MM.1S (cell line): ENCODE measurements around the gene TEX36.
A peak's percentile ranks its signal among the peaks of the same experiment; 100 is the strongest.

Source experiments
- DNase-seq: peaks from one replicate; pipeline ENCODE4 v3.0.0-alpha.2; 2015
- H2AFZ ChIP-seq: fragments of 300-600 bp; sonication (generic); 2 replicates; pipeline ENCODE4 v1.6.0; 2016; ENCODE audit warnings: antibody characterized with exemption, low read length
- H3F3A ChIP-seq: fragments of 300-600 bp; sonication (generic); 2 replicates; pipeline ENCODE4 v1.6.1; 2016; ENCODE audit warnings: mild to moderate bottlenecking, antibody characterized with exemption, low read length, moderate library complexity, mixed read lengths; ENCODE audit not compliant: insufficient read depth
- H3K27ac ChIP-seq: fragments of 300-600 bp; sonication (generic); 2 replicates; pipeline ENCODE4 v1.5.1; 2016; ENCODE audit warnings: mild to moderate bottlenecking, low read length
- H3K27me3 ChIP-seq: fragments of 300-600 bp; sonication (generic); replicated peaks from 2 replicates; pipeline ENCODE4 v1.6.0; 2016; ENCODE audit warnings: low read length; ENCODE audit not compliant: insufficient read depth
- H3K36me3 ChIP-seq: fragments of 300-600 bp; sonication (generic); replicated peaks from 2 replicates; pipeline ENCODE4 v1.6.1; 2016; ENCODE audit warnings: mild to moderate bottlenecking, low read length, mixed read lengths; ENCODE audit not compliant: insufficient read depth
- H3K4me1 ChIP-seq: fragments of 300-600 bp; sonication (generic); 2 replicates; pipeline ENCODE4 v1.6.1; 2016; ENCODE audit warnings: low read length, mixed read lengths
- H3K4me2 ChIP-seq: fragments of 300-600 bp; sonication (generic); 2 replicates; pipeline ENCODE4 v1.6.0; 2016; ENCODE audit warnings: low read depth, low read length
- H3K4me3 ChIP-seq: fragments of 300-600 bp; sonication (generic); 2 replicates; pipeline ENCODE4 v1.5.1; 2016; ENCODE audit warnings: low read length, mixed read lengths
- H3K79me2 ChIP-seq: fragments of 300-600 bp; sonication (generic); 2 replicates; pipeline ENCODE4 v1.6.1; 2016; ENCODE audit warnings: mixed run types, low read length, mixed read lengths
- H3K9ac ChIP-seq: fragments of 300-600 bp; sonication (generic); 2 replicates; pipeline ENCODE4 v1.6.1; 2016; ENCODE audit warnings: low read length, mixed read lengths
- H3K9me2 ChIP-seq: fragments of 300-600 bp; sonication (generic); replicated peaks from 2 replicates; pipeline ENCODE4 v1.6.1; 2016; ENCODE audit warnings: mild to moderate bottlenecking, low read length, mixed read lengths; ENCODE audit not compliant: insufficient read depth
- H3K9me3 ChIP-seq: fragments of 300-600 bp; sonication (generic); replicated peaks from 2 replicates; pipeline ENCODE4 v1.6.1; 2016; ENCODE audit warnings: mild to moderate bottlenecking, low read length, mixed read lengths; ENCODE audit not compliant: insufficient read depth
- H4K20me1 ChIP-seq: fragments of 300-600 bp; sonication (generic); 2 replicates; pipeline ENCODE4 v1.6.1; 2016; ENCODE audit warnings: mild to moderate bottlenecking, low read length, moderate library complexity, mixed read lengths; ENCODE audit not compliant: insufficient read depth
- CTCF ChIP-seq: fragments of 300-600 bp; sonication (generic); IDR thresholded peaks from 2 replicates; pipeline ENCODE4 v1.5.1; 2016; ENCODE audit warnings: antibody characterized with exemption, low read length, mixed read lengths
- EZH2 ChIP-seq: fragments of 300-600 bp; sonication (generic); optimal IDR thresholded peaks from 2 replicates; pipeline ENCODE3; 2017; ENCODE audit warnings: low read depth, mild to moderate bottlenecking, antibody characterized with exemption, low read length, mixed read lengths
- EZH2phosphoT487 ChIP-seq: fragments of 300-600 bp; sonication (generic); IDR thresholded peaks from 2 replicates; pipeline ENCODE4 v1.6.1; 2018; ENCODE audit warnings: antibody characterized with exemption, low read length

The TEX36 gene

GRCh38 chr10:125633517-125633999 is 49.4 kb downstream of the TEX36 start:
- no peak overlapping the region for H3K27ac ChIP-seq
- no peaks in the 10 kb centered on the region for H3K9me3 ChIP-seq
- no peak for TF ChIP-seq EZH2
- TF ChIP-seq CTCF: no peak
- no peak for TF ChIP-seq EZH2phosphoT487
- H3F3A ChIP-seq: no peaks in the 10 kb centered on the region
- H3K27me3 ChIP-seq: peaks cover 9% of the 10 kb centered on the region; the same call in 1 of the 2 replicates
- no peaks in the 10 kb centered on the region for H3K79me2 ChIP-seq
- no peak overlapping the region for H3K4me3 ChIP-seq
- H3K4me1 ChIP-seq: no peaks in the 10 kb centered on the region
- H3K36me3 ChIP-seq: no peaks in the 10 kb centered on the region
- no peaks in the 10 kb centered on the region for H4K20me1 ChIP-seq
- no peak overlapping the region for H3K9ac ChIP-seq
- DNase-seq: no peak
- H3K9me2 ChIP-seq: no peaks in the 10 kb centered on the region
- no peak overlapping the region for H3K4me2 ChIP-seq
- no peak overlapping the region for H2AFZ ChIP-seq

- no peak for TF ChIP-seq EZH2phosphoT487
- no peak for TF ChIP-seq CTCF
- TF ChIP-seq EZH2: no peak
- DNase-seq: no peak
- no peaks in the 10 kb centered on the region for H3K36me3 ChIP-seq
- no peak overlapping the region for H3K4me3 ChIP-seq
- H3K4me1 ChIP-seq: no peaks in the 10 kb centered on the region
- H3K4me2 ChIP-seq: no peak overlapping the region
- H3K27me3 ChIP-seq: peaks cover 9% of the 10 kb centered on the region; the same call in 1 of the 2 replicates
- H2AFZ ChIP-seq: no peak overlapping the region
- no peak overlapping the region for H3K9ac ChIP-seq
- no peaks in the 10 kb centered on the region for H4K20me1 ChIP-seq
- H3K27ac ChIP-seq: no peak overlapping the region
- H3K9me3 ChIP-seq: no peaks in the 10 kb centered on the region
- H3K79me2 ChIP-seq: no peaks in the 10 kb centered on the region
- no peaks in the 10 kb centered on the region for H3K9me2 ChIP-seq
- no peaks in the 10 kb centered on the region for H3F3A ChIP-seq
These were observed 51.2 kb downstream of the TEX36 start for GRCh38 chr10:125631806-125632205.

- Histone ChIP-seq H3K9me2 (no peaks in the 10 kb centered on the region), H3K79me2 (no peaks in the 10 kb centered on the region), H3F3A (no peaks in the 10 kb centered on the region), H4K20me1 (no peaks in the 10 kb centered on the region), H3K4me3 (no peak overlapping the region), H3K27me3 (peaks cover 16% of the 10 kb centered on the region; the same call in 1 of the 2 replicates), H3K4me1 (no peaks in the 10 kb centered on the region), H3K9me3 (no peaks in the 10 kb centered on the region), H3K9ac (no peak overlapping the region), H2AFZ (no peak overlapping the region), H3K27ac (no peak overlapping the region), H3K36me3 (no peaks in the 10 kb centered on the region), H3K4me2 (no peak overlapping the region)
- DNase-seq: peak; percentile 27
- no peak for TF ChIP-seq EZH2
- TF ChIP-seq CTCF: peak; percentile 37
- TF ChIP-seq EZH2phosphoT487: no peak
These were observed 53.1 kb downstream of the TEX36 start for GRCh38 chr10:125629758-125630376.
